Activated CD4-positive, alpha-beta T cell treated with anti-CD3 and anti-CD28 coated beads, Interleukin-2, amount 50 U/mL, for 4 hours (primary cell): ENCODE data around the gene FNDC3A.

Source experiments
- DNase-seq, 2 experiments: peaks; one replicate each; pipeline ENCODE4 v3.0.0-alpha.2; 2020

Gene FNDC3A

GRCh38 chr13:49164712-49165111, 189.0 kb downstream of the FNDC3A start:
- no peak for DNase-seq

GRCh38 chr13:49165798-49166752, 190.4 kb downstream of the FNDC3A start:
- DNase-seq, result no peak

- DNase-seq, result no peak
These were observed 195.6 kb downstream of the FNDC3A start for GRCh38 chr13:49171359-49171758.

- no peak for DNase-seq
These were observed 208.1 kb downstream of the FNDC3A start for GRCh38 chr13:49183672-49184325.

GRCh38 chr13:49184621-49185020, 208.9 kb downstream of the FNDC3A start:
- no peak for DNase-seq

GRCh38 chr13:49185264-49185663, 209.6 kb downstream of the FNDC3A start:
- no peak for DNase-seq

GRCh38 chr13:49190901-49191300, 215.2 kb downstream of the FNDC3A start:
- DNase-seq, result no peak

- no peak for DNase-seq
These were observed 230.9 kb downstream of the FNDC3A start for GRCh38 chr13:49206641-49207040.

GRCh38 chr13:49208619-49209018, 232.9 kb downstream of the FNDC3A start:
- DNase-seq, result no peak

GRCh38 chr13:49210114-49210513, 234.4 kb downstream of the FNDC3A start:
- no peak for DNase-seq

- no peak for DNase-seq
These were observed 235.0 kb downstream of the FNDC3A start for GRCh38 chr13:49210669-49211068.

- DNase-seq, result no peak
These were observed 237.8 kb downstream of the FNDC3A start for GRCh38 chr13:49213539-49213938.

GRCh38 chr13:49213997-49214916, 238.5 kb downstream of the FNDC3A start:
- DNase-seq, result no peak

GRCh38 chr13:49214917-49215376, 239.2 kb downstream of the FNDC3A start:
- DNase-seq, result peak; percentile 20 to 28

GRCh38 chr13:49216334-49216733, 240.6 kb downstream of the FNDC3A start:
- DNase-seq, result no peak

GRCh38 chr13:49217962-49218492, 242.3 kb downstream of the FNDC3A start:
- no peak for DNase-seq

- DNase-seq, result no peak
These were observed 242.9 kb downstream of the FNDC3A start for GRCh38 chr13:49218493-49219051.

GRCh38 chr13:49219647-49220035, 243.9 kb downstream of the FNDC3A start:
- DNase-seq, result peak in 1 of 2 experiments; percentile 4

GRCh38 chr13:49220036-49220855, 244.5 kb downstream of the FNDC3A start, which contains the start of gene MLNR:
MLNR (plus strand) TSS chr13:49220338; CDS start chr13:49220338, 0 bp downstream.
- DNase-seq, result peak; percentile 33

- DNase-seq, result no peak
These were observed 245.3 kb downstream of the FNDC3A start for GRCh38 chr13:49220856-49221589.
